HepG2 (cell line): Measurements from ENCODE around the gene RPS5. TPM values are rescaled to one million over a fixed set of nuclear protein-coding genes. Genes with fewer than 3 reads are reported as not detected.
A peak's percentile ranks its signal among the peaks of the same experiment; 100 is the strongest.
"Not testable (repeated sequence)": the region's sequence is repeated elsewhere in the genome, so short reads cannot be mapped to it uniquely, and the experiment has no call there.

ENCODE experiments used
- ATAC-seq: fragments of 200-7000 bp; cut with Tn5 transposase; 3 replicates; pipeline ENCODE4 v1.9.1; 2020; ENCODE audit warnings: mild to moderate bottlenecking, moderate library complexity
- BruUV-seq: library from RNA; stranded (reverse); fragments of 400-500 nt; replicated peaks from 2 replicates; lab custom pipeline; 2021; lab: Mats Ljungman, UMichigan
- CTCF ChIA-PET: fragments of 300-600 bp; formaldehyde crosslinking; extraction: SDS; loops from one replicate; lab custom pipeline; 2021; ENCODE audit warnings: low total read pairs, inconsistent platforms, low intra/inter-chr PET ratio; lab: Yijun Ruan, JAX
- POLR2A ChIA-PET: fragments of 350-600 bp; sonication (Branson Sonifier 250); formaldehyde crosslinking; loops from one replicate; lab custom pipeline; 2020; ENCODE audit warnings: antibody characterized with exemption, inconsistent platforms; lab: Yijun Ruan, JAX
- DNase-seq: peaks from one replicate; pipeline ENCODE4 v3.0.0-alpha.2; 2015; ENCODE audit warnings: low spot score
- FAIRE-seq: peaks from 3 replicates; lab custom pipeline; 2011; peaks lifted over from hg19 to GRCh38; lab: Jason Lieb, UNC
- H2AFZ ChIP-seq: one replicate; pipeline ENCODE4 v1.6.1; 2011; ENCODE audit warnings: low read length, inconsistent platforms
- H3K27ac ChIP-seq: fragments of 300-600 bp; 3 replicates; pipeline ENCODE4 v1.8.0; 2011; ENCODE audit warnings: mixed run types, mild to moderate bottlenecking, mixed read lengths, low read length, inconsistent platforms; ENCODE audit not compliant: insufficient read depth; ENCODE audit errors: extremely low read length
- H3K27me3 ChIP-seq, 2 experiments: fragments of 200-600 bp in 1 of 2; 2 replicates in 1 of 2; 3 replicates in 1 of 2; pipeline versions ENCODE4 v1.6.0 to v1.8.0; 2011; ENCODE audit warnings: low read length in 2 of 2, mild to moderate bottlenecking in 2 of 2, moderate library complexity in 2 of 2, inconsistent platforms in 1 of 2; ENCODE audit not compliant: insufficient read depth in 2 of 2, control insufficient read depth in 1 of 2
- H3K36me3 ChIP-seq, 2 experiments: fragments of 200-600 bp in 1 of 2; replicated peaks in 1 of 2; 2 replicates in 1 of 2; 3 replicates in 1 of 2; pipeline versions ENCODE4 v1.5.1 to v1.8.0; 2011; ENCODE audit warnings: low read length in 2 of 2, inconsistent platforms in 1 of 2; ENCODE audit not compliant: insufficient read depth in 2 of 2, control insufficient read depth in 1 of 2
- H3K4me1 ChIP-seq: 2 replicates; pipeline ENCODE4 v1.5.1; 2012; ENCODE audit warnings: low read length, inconsistent platforms; ENCODE audit not compliant: insufficient read depth
- H3K4me2 ChIP-seq: 2 replicates; pipeline ENCODE4 v1.6.0; 2011; ENCODE audit warnings: low read depth, low read length, inconsistent platforms
- H3K4me3 ChIP-seq, 3 experiments: fragments of 200-600 bp in 1 of 3; sonication (generic), shearing (Covaris generic) in 1 of 3; replicated peaks in 1 of 3; 2 replicates each; pipeline ENCODE4 v1.5.1; 2011 to 2016; ENCODE audit warnings: low read length in 3 of 3, inconsistent platforms in 2 of 3, low read depth in 2 of 3, mild to moderate bottlenecking in 2 of 3, control low read depth in 1 of 3, mixed read lengths in 1 of 3; ENCODE audit not compliant: insufficient read depth in 1 of 3
- H3K79me2 ChIP-seq: one replicate; pipeline ENCODE4 v1.6.1; 2011; ENCODE audit warnings: low read length, inconsistent platforms; ENCODE audit not compliant: insufficient read depth
- H3K9ac ChIP-seq: 2 replicates; pipeline ENCODE4 v1.6.0; 2011; ENCODE audit warnings: mild to moderate bottlenecking, low read depth, low read length, inconsistent platforms; ENCODE audit not compliant: insufficient read depth
- H3K9me3 ChIP-seq: 2 replicates; pipeline ENCODE4 v1.5.1; 2012; ENCODE audit warnings: mild to moderate bottlenecking, low read length
- H4K20me1 ChIP-seq: 2 replicates; pipeline ENCODE4 v1.6.0; 2011; ENCODE audit warnings: inconsistent platforms, mild to moderate bottlenecking, low read length, moderate library complexity; ENCODE audit not compliant: insufficient read depth
- CTCF ChIP-seq: sonication (generic); formaldehyde crosslinking; IDR thresholded peaks from 2 replicates; pipeline ENCODE4 v1.5.0; 2020; ENCODE audit warnings: mild to moderate bottlenecking, missing genetic modification reagents, moderate library complexity
- FLYWCH1 ChIP-seq: sonication (generic); formaldehyde crosslinking; IDR thresholded peaks from 2 replicates; pipeline ENCODE4 v1.8.1; 2023; ENCODE audit warnings: mild to moderate bottlenecking, missing genetic modification reagents
- NR1H2 ChIP-seq: sonication (generic); formaldehyde crosslinking; IDR thresholded peaks from 2 replicates; pipeline ENCODE4 v1.8.1; 2022; ENCODE audit warnings: low read depth, missing genetic modification reagents, borderline replicate concordance
- ZNF318 ChIP-seq: sonication (generic); formaldehyde crosslinking; IDR thresholded peaks from 2 replicates; pipeline ENCODE4 v1.4.0; 2020; ENCODE audit warnings: mild to moderate bottlenecking, missing genetic modification reagents
- ZNF460 ChIP-seq: sonication (generic); formaldehyde crosslinking; IDR thresholded peaks from 2 replicates; pipeline ENCODE4 v1.5.1; 2020; ENCODE audit warnings: missing genetic modification reagents, mild to moderate bottlenecking, borderline replicate concordance
- WGBS: methylation state at CpG from one replicate; pipeline ENCODE4 v1.1.6; 2017; ENCODE audit warnings: low lambda C conversion rate; 5-methylcytosine and 5-hydroxymethylcytosine counted together
- in situ Hi-C: cut with HindIII; loops from 2 replicates; pipeline ENCODE4 v1.10.0; 2017; ENCODE audit warnings: low pct_unique_long_range_greater_than_20kb; ENCODE audit not compliant: extremely low pct_ligation_motif_present
- intact Hi-C: fragments of 100-400 bp; cut with micrococcal nuclease; formaldehyde crosslinking; loops from one replicate; pipeline ENCODE4 v1.10.0; 2022; ENCODE audit not compliant: unreplicated experiment
- polyA plus RNA-seq, 8 experiments: library from polyadenylated mRNA; depleted of rRNA in 3 of 8; stranded (reverse) in 7 of 8; unstranded in 1 of 8; fragments of >200 nt; fragmentation: Illumina TruSeq in 4 of 8; extraction: Trizol in 4 of 8; gene quantifications; 2 replicates each; pipeline versions ENCODE4 v1.2.1 to v1.2.3, GENCODE V29; 2011 to 2016; ENCODE audit warnings: low read depth in 4 of 8, missing spikeins in 1 of 8, mixed read lengths in 1 of 8; ENCODE audit not compliant: insufficient read depth in 1 of 8
- total RNA-seq, 5 experiments: library from RNA; depleted of rRNA; stranded (reverse); fragments of >200 nt; fragmentation: Illumina TruSeq; extraction: Trizol; gene quantifications; 2 replicates each; pipeline ENCODE4 v1.2.3, GENCODE V29; 2016; ENCODE audit warnings: low read depth in 1 of 5

The RPS5 gene
- total and polyA plus RNA-seq, 2 of the 13 experiments (the other 11 are each of a cell fraction or from before 2014, with no cell fraction given), result 1,544 to 4,408 TPM

- H3K4me3 ChIP-seq, H3K27me3 ChIP-seq, H3K4me2 ChIP-seq, FAIRE-seq, DNase-seq, H3K9ac ChIP-seq, H2AFZ ChIP-seq, ATAC-seq, H3K9me3 ChIP-seq, H3K27ac ChIP-seq, CTCF ChIA-PET, H4K20me1 ChIP-seq, H3K79me2 ChIP-seq, in situ Hi-C loops, H3K36me3 ChIP-seq, intact Hi-C loops, BruUV-seq: not testable (repeated sequence)
- TF ChIP-seq ZNF460 (CRISPR knock-in tag), result peak; percentile 81
- H3K4me1 ChIP-seq, result peaks cover 32% of the 10 kb centered on the region
- POLR2A ChIA-PET, result interaction anchor here (1.5 to 2.1 kb wide), 2 partner anchors 14 to 15 kb away, joined by 5 to 8 read pairs; partner anchors contain the start of gene ZNF497
- WGBS, result 70% methylated on average over 12 of the region's 12 CpGs
Measured at GRCh38 chr19:58348080-58348479, 39.0 kb upstream of the RPS5 start.

- ATAC-seq (no peak), FAIRE-seq (no peak), DNase-seq (no peak)
- Histone ChIP-seq H3K79me2 (no peaks in the 10 kb centered on the region), H3K9me3 (no peaks in the 10 kb centered on the region), H3K27me3 (no peaks in the 10 kb centered on the region), H3K4me2 (no peak overlapping the region), H3K4me3 (no peak overlapping the region), H3K36me3 (no peaks in the 10 kb centered on the region), H3K4me1 (peaks cover 43% of the 10 kb centered on the region), H2AFZ (no peak overlapping the region), H3K9ac (no peak overlapping the region), H3K27ac (no peak overlapping the region), H4K20me1 (no peaks in the 10 kb centered on the region)
- no TSS peak for BruUV-seq
- POLR2A ChIA-PET, result interaction anchor here (1.5 kb wide), 1 partner anchor 13 kb away, joined by 5 read pairs; the partner anchor contains the start of gene ZNF497
- WGBS, result 79% methylated on average over 8 of the region's 8 CpGs
- CTCF ChIA-PET, result no interaction called here
- intact Hi-C loops (no loop called here), in situ Hi-C loops (no loop called here)
- TF ChIP-seq CTCF (CRISPR knock-in tag) (no peak), FLYWCH1 (CRISPR knock-in tag) (no peak), ZNF318 (no peak), NR1H2 (CRISPR knock-in tag) (no peak)
Measured at GRCh38 chr19:58349590-58349989, 37.5 kb upstream of the RPS5 start.
